ENCODE measurements around the gene SLC5A4.

SLC5A4 gene

GRCh38 chr22:32202161-32202538 lies 53.0 kb downstream of the SLC5A4 start:
- no peak overlapping the region for H3K27ac ChIP-seq (ENCODE audit: low read length)
- H3K4me3 ChIP-seq (ENCODE audit: low read length) = no peak overlapping the region
- no peaks in the 10 kb centered on the region for H3K36me3 ChIP-seq (replicated peaks; ENCODE audit: insufficient read depth, low read length)
- no peak for DNase-seq
- no peaks in the 10 kb centered on the region for H3K4me1 ChIP-seq (ENCODE audit: low read length)
- H3K9me2 ChIP-seq (replicated peaks; ENCODE audit: insufficient read depth, low read length) = no peaks in the 10 kb centered on the region
- no peak for TF ChIP-seq EZH2phosphoT487 (IDR thresholded peaks at IDR 0.05; ENCODE audit: low read length)
- no peak for TF ChIP-seq EZH2 (optimal IDR thresholded peaks at IDR 0.05; ENCODE audit: low read depth, low read length)
- TF ChIP-seq, protein P1, sequence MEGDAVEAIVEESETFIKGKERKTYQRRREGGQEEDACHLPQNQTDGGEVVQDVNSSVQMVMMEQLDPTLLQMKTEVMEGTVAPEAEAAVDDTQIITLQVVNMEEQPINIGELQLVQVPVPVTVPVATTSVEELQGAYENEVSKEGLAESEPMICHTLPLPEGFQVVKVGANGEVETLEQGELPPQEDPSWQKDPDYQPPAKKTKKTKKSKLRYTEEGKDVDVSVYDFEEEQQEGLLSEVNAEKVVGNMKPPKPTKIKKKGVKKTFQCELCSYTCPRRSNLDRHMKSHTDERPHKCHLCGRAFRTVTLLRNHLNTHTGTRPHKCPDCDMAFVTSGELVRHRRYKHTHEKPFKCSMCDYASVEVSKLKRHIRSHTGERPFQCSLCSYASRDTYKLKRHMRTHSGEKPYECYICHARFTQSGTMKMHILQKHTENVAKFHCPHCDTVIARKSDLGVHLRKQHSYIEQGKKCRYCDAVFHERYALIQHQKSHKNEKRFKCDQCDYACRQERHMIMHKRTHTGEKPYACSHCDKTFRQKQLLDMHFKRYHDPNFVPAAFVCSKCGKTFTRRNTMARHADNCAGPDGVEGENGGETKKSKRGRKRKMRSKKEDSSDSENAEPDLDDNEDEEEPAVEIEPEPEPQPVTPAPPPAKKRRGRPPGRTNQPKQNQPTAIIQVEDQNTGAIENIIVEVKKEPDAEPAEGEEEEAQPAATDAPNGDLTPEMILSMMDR (IDR thresholded peaks at IDR 0.05; ENCODE audit: low read length) = no peak
- H3K9ac ChIP-seq (ENCODE audit: low read length) = no peak overlapping the region
- H3K27me3 ChIP-seq (replicated peaks; ENCODE audit: insufficient read depth, low read length) = peaks cover 6% of the 10 kb centered on the region
- 0 out of 2 replicates have a peak overlapping the region, but pooled peaks have one; percentile 50 for H2AFZ ChIP-seq (ENCODE audit: low read length)
- H4K20me1 ChIP-seq (ENCODE audit: insufficient read depth, low read length) = no peaks in the 10 kb centered on the region
- H3F3A ChIP-seq (ENCODE audit: insufficient read depth, low read length) = no peaks in the 10 kb centered on the region
- no peaks in the 10 kb centered on the region for H3K9me3 ChIP-seq (replicated peaks; ENCODE audit: insufficient read depth, low read length)
- H3K79me2 ChIP-seq (ENCODE audit: low read length) = no peaks in the 10 kb centered on the region
- H3K4me2 ChIP-seq (ENCODE audit: low read depth, low read length) = 0 out of 2 replicates have a peak overlapping the region, but pooled peaks have one; percentile 4

DNA sequence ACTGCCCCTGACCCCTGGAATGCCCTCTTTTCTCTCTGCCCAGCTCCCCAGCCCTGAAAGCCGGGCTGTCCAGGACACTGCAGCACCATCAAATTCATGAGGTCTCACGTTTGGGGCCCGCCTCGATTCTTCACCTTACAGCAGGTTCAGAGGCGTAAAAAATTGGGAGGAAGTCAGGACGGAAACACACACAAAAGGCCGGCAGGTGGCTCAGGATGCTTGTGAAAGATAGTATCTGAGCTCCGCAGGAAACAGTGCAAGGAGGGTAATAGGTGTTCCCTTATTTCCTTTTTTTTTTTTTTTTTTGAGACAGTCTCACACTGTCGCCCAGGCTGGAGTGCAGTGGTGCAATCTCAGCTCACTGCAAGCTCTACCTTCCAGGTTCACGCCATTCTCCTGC lies 54.4 kb downstream of the SLC5A4 start:
- Histone ChIP-seq H3K36me3 (replicated peaks; ENCODE audit: insufficient read depth, low read length) (no peaks in the 10 kb centered on the region), H3K27ac (ENCODE audit: low read length) (no peak overlapping the region), H3K9me3 (replicated peaks; ENCODE audit: insufficient read depth, low read length) (no peaks in the 10 kb centered on the region), H3K4me3 (ENCODE audit: low read length) (no peak overlapping the region), H3F3A (ENCODE audit: insufficient read depth, low read length) (no peaks in the 10 kb centered on the region), H3K79me2 (ENCODE audit: low read length) (no peaks in the 10 kb centered on the region), H3K9ac (ENCODE audit: low read length) (no peak overlapping the region), H3K4me1 (ENCODE audit: low read length) (no peaks in the 10 kb centered on the region), H4K20me1 (ENCODE audit: insufficient read depth, low read length) (no peaks in the 10 kb centered on the region), H3K27me3 (replicated peaks; ENCODE audit: insufficient read depth, low read length) (peaks cover 6% of the 10 kb centered on the region), H2AFZ (ENCODE audit: low read length) (no peak overlapping the region), H3K4me2 (ENCODE audit: low read depth, low read length) (no peak overlapping the region), H3K9me2 (replicated peaks; ENCODE audit: insufficient read depth, low read length) (no peaks in the 10 kb centered on the region)
- TF ChIP-seq EZH2phosphoT487 (IDR thresholded peaks at IDR 0.05; ENCODE audit: low read length) (no peak), EZH2 (optimal IDR thresholded peaks at IDR 0.05; ENCODE audit: low read depth, low read length) (no peak)
- TF ChIP-seq, protein P1 (IDR thresholded peaks at IDR 0.05; ENCODE audit: low read length) = no peak
- DNase-seq = peak; percentile 16

- H3K9ac ChIP-seq (ENCODE audit: low read length) = no peak overlapping the region
- H3K27ac ChIP-seq (ENCODE audit: low read length) = no peak overlapping the region
- DNase-seq = no peak
- H3K4me1 ChIP-seq (ENCODE audit: low read length) = no peaks in the 10 kb centered on the region
- no peaks in the 10 kb centered on the region for H4K20me1 ChIP-seq (ENCODE audit: insufficient read depth, low read length)
- peaks cover 5% of the 10 kb centered on the region for H3K27me3 ChIP-seq (replicated peaks; ENCODE audit: insufficient read depth, low read length)
- no peaks in the 10 kb centered on the region for H3K79me2 ChIP-seq (ENCODE audit: low read length)
- TF ChIP-seq EZH2 (optimal IDR thresholded peaks at IDR 0.05; ENCODE audit: low read depth, low read length) = no peak
- no peak for TF ChIP-seq EZH2phosphoT487 (IDR thresholded peaks at IDR 0.05; ENCODE audit: low read length)
- TF ChIP-seq, protein P1 (IDR thresholded peaks at IDR 0.05; ENCODE audit: low read length) = no peak
- H2AFZ ChIP-seq (ENCODE audit: low read length) = no peak overlapping the region
- no peaks in the 10 kb centered on the region for H3F3A ChIP-seq (ENCODE audit: insufficient read depth, low read length)
- H3K4me3 ChIP-seq (ENCODE audit: low read length) = no peak overlapping the region
- no peak overlapping the region for H3K4me2 ChIP-seq (ENCODE audit: low read depth, low read length)
- H3K9me3 ChIP-seq (replicated peaks; ENCODE audit: insufficient read depth, low read length) = no peaks in the 10 kb centered on the region
- H3K36me3 ChIP-seq (replicated peaks; ENCODE audit: insufficient read depth, low read length) = no peaks in the 10 kb centered on the region
- H3K9me2 ChIP-seq (replicated peaks; ENCODE audit: insufficient read depth, low read length) = no peaks in the 10 kb centered on the region
These were observed 55.2 kb downstream of the SLC5A4 start for GRCh38 chr22:32199961-32200360.

Data from MM.1S (cell line).